HL-60/S4 treated with phorbol 12-myristate 13-acetate at 8.2 ng/mL for 4 days and 3 days (cell line): ENCODE data around the gene GATB.

Experiments used
- in situ Hi-C: fragments of 300-500 bp; cut with MboI; formaldehyde crosslinking; loops from 2 replicates; pipeline ENCODE4 v1.15.0; 2022; ENCODE audit warnings: low sequenced_read_pairs

The GATB gene

DNA sequence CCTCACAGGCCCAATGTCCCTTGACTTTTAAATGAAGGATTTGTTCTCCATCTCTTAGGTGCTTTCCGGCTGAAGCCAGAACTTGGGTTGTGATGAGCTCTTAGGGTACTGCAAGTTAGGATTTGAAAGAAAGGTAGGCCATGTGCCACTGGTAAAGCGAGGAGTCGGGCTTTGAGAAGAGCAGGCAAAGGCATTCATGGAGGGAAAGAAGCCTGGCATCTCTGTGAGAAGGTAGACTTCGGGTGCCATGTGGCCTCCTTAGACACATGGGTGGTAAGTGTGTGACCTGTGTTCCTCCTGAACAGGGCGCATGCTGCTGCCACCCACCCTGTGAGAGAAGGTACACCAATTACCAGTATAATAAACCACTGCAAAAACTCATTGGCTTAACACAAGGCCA lies 102.9 kb downstream of the GATB start:
- in situ Hi-C loops: no loop called here

DNA sequence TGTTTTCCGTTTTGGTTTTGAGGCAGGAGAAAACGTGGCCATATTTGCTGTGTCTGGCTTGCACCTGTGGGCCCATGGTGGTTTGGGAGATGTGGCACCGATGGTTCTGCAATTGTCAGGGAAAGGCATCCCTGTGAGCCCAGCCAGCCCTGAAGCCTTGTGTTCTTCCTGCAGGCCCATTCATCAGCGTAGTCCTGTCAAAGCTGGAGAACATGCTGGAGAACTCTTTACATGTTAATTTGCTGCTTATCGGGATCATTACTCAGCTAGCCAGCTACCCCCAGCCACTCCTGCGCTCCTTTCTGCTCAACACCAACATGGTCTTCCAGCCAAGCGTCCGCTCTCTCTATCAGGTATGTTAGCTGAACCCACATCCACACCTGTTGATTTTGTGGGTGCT lies 104.7 kb downstream of the GATB start:
- in situ Hi-C loops: no loop called here

GRCh38 chr4:151653548-151653918 lies 107.3 kb downstream of the GATB start:
- in situ Hi-C loops: no loop called here

- in situ Hi-C loops: no loop called here
These were observed 107.8 kb downstream of the GATB start for GRCh38 chr4:151652841-151653547.

- in situ Hi-C loops: no loop called here
These were observed 109.3 kb downstream of the GATB start for GRCh38 chr4:151651496-151651895.

DNA sequence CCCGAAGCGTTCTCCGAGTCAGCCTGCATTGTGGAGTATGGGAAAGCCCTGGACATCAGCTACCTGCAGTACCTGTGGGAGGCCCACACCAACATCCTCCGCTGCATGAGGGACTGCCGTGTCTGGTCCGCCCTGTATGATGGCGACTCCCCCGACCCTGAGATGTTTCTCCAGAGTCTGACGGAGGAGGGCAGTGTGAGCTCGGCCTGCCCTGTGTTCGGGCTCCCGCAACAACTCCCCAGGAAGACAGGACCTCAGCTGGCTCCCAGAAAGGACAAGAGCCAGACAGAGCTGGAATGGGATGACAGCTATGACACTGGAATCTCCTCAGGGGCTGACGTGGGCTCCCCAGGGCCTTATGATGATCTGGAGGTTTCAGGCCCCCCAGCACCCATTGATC lies 111.3 kb downstream of the GATB start:
- in situ Hi-C loops: no loop called here

DNA sequence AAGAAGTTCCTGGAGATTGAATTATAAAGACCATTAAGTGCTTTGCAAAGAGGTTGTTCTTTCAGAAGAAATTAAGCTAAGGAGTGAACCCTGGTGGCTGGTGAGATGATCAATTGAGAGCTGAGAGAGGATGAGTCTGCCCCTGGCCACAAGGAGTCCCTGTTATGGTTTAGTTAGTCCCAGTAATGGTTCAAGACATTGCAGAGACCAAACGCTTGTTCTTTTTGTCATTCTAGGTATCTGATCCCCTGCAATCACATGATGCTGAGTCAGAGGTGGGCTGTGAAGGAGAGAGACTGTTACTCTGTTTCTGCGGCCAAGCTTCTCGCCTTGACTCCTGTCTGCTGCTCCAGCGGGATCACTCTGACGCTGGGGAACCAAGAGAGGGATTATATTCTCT lies 114.5 kb downstream of the GATB start:
- in situ Hi-C loops: no loop called here

DNA sequence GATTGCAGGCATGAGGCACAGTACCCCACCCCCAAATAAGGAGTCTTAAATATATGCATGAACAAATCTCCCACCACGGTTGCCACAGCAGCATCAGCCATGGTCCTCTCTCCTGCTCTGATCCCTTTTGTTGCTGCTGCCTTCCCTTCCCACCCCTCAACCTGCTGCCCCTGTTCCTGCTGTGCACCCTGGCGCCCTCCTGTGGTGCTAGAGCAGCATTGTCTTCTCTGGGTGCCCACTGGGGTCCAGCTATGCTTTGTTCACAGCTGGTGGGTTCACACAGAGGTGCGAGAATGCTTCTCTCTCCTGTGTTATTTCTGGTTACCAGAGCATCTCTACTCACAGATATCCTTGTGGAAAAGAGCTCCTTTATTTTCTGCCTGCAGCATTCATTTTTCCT lies 116.2 kb downstream of the GATB start:
- in situ Hi-C loops: no loop called here

- in situ Hi-C loops: no loop called here
These were observed 117.2 kb downstream of the GATB start for GRCh38 chr4:151643564-151643963.

DNA sequence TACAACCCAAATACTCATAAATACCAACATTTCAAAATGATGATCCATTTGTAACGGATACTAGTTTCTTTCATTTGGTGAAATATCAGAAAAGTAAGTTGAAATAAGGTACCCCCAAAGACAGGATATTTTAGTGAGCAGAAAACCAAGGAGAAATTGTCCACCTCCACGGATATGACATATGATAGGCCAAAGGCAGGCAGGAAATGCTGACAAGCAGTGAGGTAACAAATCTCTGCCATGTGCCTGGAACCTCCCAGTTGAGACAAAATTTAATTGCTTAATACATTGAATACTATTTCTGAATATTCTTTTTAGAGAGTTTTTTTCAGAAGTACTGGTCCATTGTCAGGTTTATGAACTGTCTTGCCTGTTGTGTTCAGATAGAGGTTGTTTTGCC lies 118.8 kb downstream of the GATB start:
- in situ Hi-C loops: no loop called here

DNA sequence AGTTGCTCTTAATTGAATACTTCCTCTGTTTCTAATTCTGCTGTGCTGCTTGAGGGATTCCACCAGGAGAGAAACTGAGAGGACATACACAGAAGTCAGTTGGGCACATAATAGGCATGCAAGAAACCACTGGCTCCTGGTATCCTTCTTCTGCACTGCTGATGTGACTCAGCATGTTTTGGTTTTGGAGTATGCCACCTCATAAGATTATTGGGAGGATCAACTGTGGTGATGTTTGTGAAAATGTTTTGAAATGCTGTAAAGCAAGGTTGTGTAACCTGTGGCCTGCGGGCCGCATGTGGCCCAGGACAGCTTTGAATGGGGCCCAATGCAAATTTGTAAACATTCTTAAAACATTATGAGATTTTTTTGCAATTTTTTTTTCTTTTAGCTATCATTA lies 119.6 kb downstream of the GATB start:
- in situ Hi-C loops: no loop called here

- in situ Hi-C loops: no loop called here
These were observed 120.4 kb downstream of the GATB start for GRCh38 chr4:151640381-151640780.

GRCh38 chr4:151638295-151638858 lies 122.4 kb downstream of the GATB start:
- in situ Hi-C loops: no loop called here

- in situ Hi-C loops: no loop called here
These were observed 129.5 kb downstream of the GATB start for GRCh38 chr4:151631349-151631748.

- in situ Hi-C loops: no loop called here
These were observed 131.6 kb downstream of the GATB start for GRCh38 chr4:151629097-151629783.

- in situ Hi-C loops: no loop called here
These were observed 132.7 kb downstream of the GATB start for GRCh38 chr4:151628001-151628608.

DNA sequence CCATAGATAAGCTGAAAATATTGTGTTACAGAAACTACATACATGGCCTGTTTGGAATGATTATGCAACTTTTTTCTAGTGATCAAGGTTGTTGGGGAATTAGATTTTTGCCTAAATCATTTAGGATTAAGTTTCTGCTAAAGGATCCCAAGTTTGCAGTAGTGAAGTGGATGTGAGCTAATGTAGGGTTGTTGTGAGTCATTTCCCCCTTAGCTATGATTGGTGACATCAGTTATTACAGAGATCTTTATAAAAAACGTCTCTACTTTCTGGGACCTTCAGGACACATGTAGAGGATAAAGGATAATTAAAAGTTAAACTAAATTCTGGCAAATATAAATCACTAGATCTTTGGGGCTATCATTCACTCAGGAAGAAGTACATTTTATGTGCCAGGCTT lies 133.3 kb downstream of the GATB start:
- in situ Hi-C loops: no loop called here

GRCh38 chr4:151626751-151627150 lies 134.1 kb downstream of the GATB start:
- in situ Hi-C loops: no loop called here

GRCh38 chr4:151626228-151626627 lies 134.6 kb downstream of the GATB start:
- in situ Hi-C loops: no loop called here

- in situ Hi-C loops: no loop called here
These were observed 135.9 kb downstream of the GATB start for GRCh38 chr4:151624626-151625565.
